Ishikawa (cell line): ENCODE results near the gene PREX1.

Experiments
- EGR1 ChIP-seq: IDR thresholded peaks from 2 replicates; pipeline ENCODE4 v1.6.1; 2012
- EP300 ChIP-seq: IDR thresholded peaks from 2 replicates; pipeline ENCODE4 v1.6.1; 2012; ENCODE audit warnings: borderline replicate concordance
- FOXM1 ChIP-seq: IDR thresholded peaks from 2 replicates; pipeline ENCODE4 v1.6.1; 2012; ENCODE audit warnings: low read depth, borderline replicate concordance
- RAD21 ChIP-seq: IDR thresholded peaks from 2 replicates; pipeline ENCODE4 v1.6.1; 2012; ENCODE audit warnings: low read depth
- TEAD4 ChIP-seq: IDR thresholded peaks from 2 replicates; pipeline ENCODE4 v1.6.1; 2012
- YY1 ChIP-seq: IDR thresholded peaks from 2 replicates; pipeline ENCODE4 v1.6.1; 2012; ENCODE audit warnings: low read depth
- TF ChIP-seq, protein P1 (sequence below): IDR thresholded peaks from 2 replicates; pipeline ENCODE4 v1.6.1; 2012; ENCODE audit warnings: low read depth, mild to moderate bottlenecking
- TF ChIP-seq, protein P2 (sequence below): IDR thresholded peaks from 2 replicates; pipeline ENCODE4 v1.6.1; 2012

DNA sequence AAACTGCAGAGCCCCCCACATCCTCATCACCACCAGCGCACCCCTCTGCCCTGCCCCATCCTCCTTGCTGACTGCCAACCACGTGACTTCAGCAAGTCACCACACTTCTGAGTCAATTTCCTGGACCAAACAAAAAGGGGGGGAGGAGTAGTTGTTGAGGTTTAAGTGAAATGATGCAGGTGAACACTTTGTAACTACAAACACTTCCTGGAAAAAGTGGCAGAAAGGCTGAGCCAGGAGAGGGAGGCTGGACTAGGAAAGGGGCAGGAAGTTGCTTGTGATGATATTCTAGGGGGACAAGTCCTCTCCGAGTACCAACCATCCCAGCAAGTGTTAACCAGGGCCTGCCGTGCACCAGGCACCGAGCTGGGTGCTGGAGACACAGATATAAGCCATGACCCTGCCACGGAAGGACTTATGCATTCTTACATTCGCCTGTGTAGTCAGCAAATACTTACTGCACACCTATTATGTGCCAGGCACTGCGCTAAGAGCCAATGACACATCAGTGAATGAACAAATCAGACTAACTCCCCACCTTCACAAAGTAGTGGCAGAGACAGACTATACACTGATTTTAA, 67.3 kb downstream of the PREX1 start:
- TF ChIP-seq, protein P1, sequence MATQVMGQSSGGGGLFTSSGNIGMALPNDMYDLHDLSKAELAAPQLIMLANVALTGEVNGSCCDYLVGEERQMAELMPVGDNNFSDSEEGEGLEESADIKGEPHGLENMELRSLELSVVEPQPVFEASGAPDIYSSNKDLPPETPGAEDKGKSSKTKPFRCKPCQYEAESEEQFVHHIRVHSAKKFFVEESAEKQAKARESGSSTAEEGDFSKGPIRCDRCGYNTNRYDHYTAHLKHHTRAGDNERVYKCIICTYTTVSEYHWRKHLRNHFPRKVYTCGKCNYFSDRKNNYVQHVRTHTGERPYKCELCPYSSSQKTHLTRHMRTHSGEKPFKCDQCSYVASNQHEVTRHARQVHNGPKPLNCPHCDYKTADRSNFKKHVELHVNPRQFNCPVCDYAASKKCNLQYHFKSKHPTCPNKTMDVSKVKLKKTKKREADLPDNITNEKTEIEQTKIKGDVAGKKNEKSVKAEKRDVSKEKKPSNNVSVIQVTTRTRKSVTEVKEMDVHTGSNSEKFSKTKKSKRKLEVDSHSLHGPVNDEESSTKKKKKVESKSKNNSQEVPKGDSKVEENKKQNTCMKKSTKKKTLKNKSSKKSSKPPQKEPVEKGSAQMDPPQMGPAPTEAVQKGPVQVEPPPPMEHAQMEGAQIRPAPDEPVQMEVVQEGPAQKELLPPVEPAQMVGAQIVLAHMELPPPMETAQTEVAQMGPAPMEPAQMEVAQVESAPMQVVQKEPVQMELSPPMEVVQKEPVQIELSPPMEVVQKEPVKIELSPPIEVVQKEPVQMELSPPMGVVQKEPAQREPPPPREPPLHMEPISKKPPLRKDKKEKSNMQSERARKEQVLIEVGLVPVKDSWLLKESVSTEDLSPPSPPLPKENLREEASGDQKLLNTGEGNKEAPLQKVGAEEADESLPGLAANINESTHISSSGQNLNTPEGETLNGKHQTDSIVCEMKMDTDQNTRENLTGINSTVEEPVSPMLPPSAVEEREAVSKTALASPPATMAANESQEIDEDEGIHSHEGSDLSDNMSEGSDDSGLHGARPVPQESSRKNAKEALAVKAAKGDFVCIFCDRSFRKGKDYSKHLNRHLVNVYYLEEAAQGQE: no peak
- TF ChIP-seq YY1: no peak
- no peak for TF ChIP-seq RAD21
- TF ChIP-seq, protein P2, sequence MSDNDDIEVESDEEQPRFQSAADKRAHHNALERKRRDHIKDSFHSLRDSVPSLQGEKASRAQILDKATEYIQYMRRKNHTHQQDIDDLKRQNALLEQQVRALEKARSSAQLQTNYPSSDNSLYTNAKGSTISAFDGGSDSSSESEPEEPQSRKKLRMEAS: no peak
- no peak for TF ChIP-seq EP300
- TF ChIP-seq EGR1: no peak
- no peak for TF ChIP-seq FOXM1
- TF ChIP-seq TEAD4: no peak
